ENCODE measurements around the gene SPTBN1. TPM values are rescaled to one million over a fixed set of nuclear protein-coding genes. Genes with fewer than 3 reads are reported as not detected.
A peak's percentile ranks its signal among the peaks of the same experiment; 100 is the strongest.

The SPTBN1 gene
- polyA plus RNA-seq, 4 donors = 27.1 to 195 (median 51.1) TPM

GRCh38 chr2:54613386-54613785, 157.3 kb downstream of the SPTBN1 start:
- DNase-seq = no peak
- H3K36me3 ChIP-seq (ENCODE audit: control insufficient read depth in 3 of 3, insufficient read depth in 2 of 3, low read depth in 1 of 3, low read length in 3 of 3) = peaks cover 10 to 35% (median 11%) of the 10 kb centered on the region in 3 donors
- H3K4me3 ChIP-seq (ENCODE audit: low read depth in 1 of 3, low read length in 3 of 3) = no peak overlapping the region
- 77 to 96% (median 84%) methylated on average over 2 of the region's 2 CpGs for WGBS, 3 donors
- no peak overlapping the region for H3K27ac ChIP-seq (ENCODE audit: low read depth in 1 of 3, low read length in 2 of 3)
- FAIRE-seq = no peak
- H3K4me1 ChIP-seq (ENCODE audit: control insufficient read depth in 3 of 3, insufficient read depth in 2 of 3, low read depth in 1 of 3, low read length in 2 of 3) = peaks cover 0 to 10% (median 9%) of the 10 kb centered on the region in 3 donors
- no peaks in the 10 kb centered on the region for H3K9me3 ChIP-seq (ENCODE audit: control insufficient read depth in 2 of 2, insufficient read depth in 1 of 2, low read depth in 1 of 2, low read length in 1 of 2)
- H3K27me3 ChIP-seq (ENCODE audit: control insufficient read depth in 3 of 3, insufficient read depth in 3 of 3, low read length in 3 of 3) = no peaks in the 10 kb centered on the region

- FAIRE-seq (no peak), DNase-seq (no peak)
- Histone ChIP-seq H3K36me3 (ENCODE audit: control insufficient read depth in 3 of 3, insufficient read depth in 2 of 3, low read depth in 1 of 3, low read length in 3 of 3) (peaks cover 10 to 38% (median 11%) of the 10 kb centered on the region in 3 donors), H3K27ac (ENCODE audit: low read depth in 1 of 3, low read length in 2 of 3) (no peak overlapping the region), H3K4me3 (ENCODE audit: low read depth in 1 of 3, low read length in 3 of 3) (no peak overlapping the region), H3K27me3 (ENCODE audit: control insufficient read depth in 3 of 3, insufficient read depth in 3 of 3, low read length in 3 of 3) (no peaks in the 10 kb centered on the region), H3K9me3 (ENCODE audit: control insufficient read depth in 2 of 2, insufficient read depth in 1 of 2, low read depth in 1 of 2, low read length in 1 of 2) (no peaks in the 10 kb centered on the region), H3K4me1 (ENCODE audit: control insufficient read depth in 3 of 3, insufficient read depth in 2 of 3, low read depth in 1 of 3, low read length in 2 of 3) (peaks cover 0 to 14% (median 10%) of the 10 kb centered on the region in 3 donors)
- 74 to 89% (median 81%) methylated on average over 6 of the region's 6 CpGs for WGBS, 3 donors
These were observed 157.7 kb downstream of the SPTBN1 start for GRCh38 chr2:54613794-54614257.

GRCh38 chr2:54614819-54615218, 158.7 kb downstream of the SPTBN1 start:
- Histone ChIP-seq H3K9me3 (ENCODE audit: control insufficient read depth in 2 of 2, insufficient read depth in 1 of 2, low read depth in 1 of 2, low read length in 1 of 2) (no peaks in the 10 kb centered on the region), H3K36me3 (ENCODE audit: control insufficient read depth in 3 of 3, insufficient read depth in 2 of 3, low read depth in 1 of 3, low read length in 3 of 3) (peaks cover 10 to 42% (median 11%) of the 10 kb centered on the region in 3 donors), H3K4me3 (ENCODE audit: low read depth in 1 of 3, low read length in 3 of 3) (no peak overlapping the region), H3K27me3 (ENCODE audit: control insufficient read depth in 3 of 3, insufficient read depth in 3 of 3, low read length in 3 of 3) (no peaks in the 10 kb centered on the region), H3K27ac (ENCODE audit: low read depth in 1 of 3, low read length in 2 of 3) (no peak overlapping the region), H3K4me1 (ENCODE audit: control insufficient read depth in 3 of 3, insufficient read depth in 2 of 3, low read depth in 1 of 3, low read length in 2 of 3) (peaks cover 0 to 8% (median 3%) of the 10 kb centered on the region in 3 donors)
- DNase-seq (no peak), FAIRE-seq (no peak)

- 86 to 92% (median 90%) methylated on average over 5 of the region's 5 CpGs for WGBS, 3 donors
- H3K4me1 ChIP-seq (ENCODE audit: control insufficient read depth in 3 of 3, insufficient read depth in 2 of 3, low read depth in 1 of 3, low read length in 2 of 3) = peaks cover 0 to 5% (median 0%) of the 10 kb centered on the region in 3 donors
- no peak for FAIRE-seq
- H3K27me3 ChIP-seq (ENCODE audit: control insufficient read depth in 3 of 3, insufficient read depth in 3 of 3, low read length in 3 of 3) = no peaks in the 10 kb centered on the region
- no peak for DNase-seq
- no peak overlapping the region for H3K27ac ChIP-seq (ENCODE audit: low read depth in 1 of 3, low read length in 2 of 3)
- no peaks in the 10 kb centered on the region for H3K9me3 ChIP-seq (ENCODE audit: control insufficient read depth in 2 of 2, insufficient read depth in 1 of 2, low read depth in 1 of 2, low read length in 1 of 2)
- H3K4me3 ChIP-seq (ENCODE audit: low read depth in 1 of 3, low read length in 3 of 3) = no peak overlapping the region
- H3K36me3 ChIP-seq (ENCODE audit: control insufficient read depth in 3 of 3, insufficient read depth in 2 of 3, low read depth in 1 of 3, low read length in 3 of 3) = peaks cover 14 to 47% (median 14%) of the 10 kb centered on the region in 3 donors
These were observed 159.9 kb downstream of the SPTBN1 start for GRCh38 chr2:54615832-54616534.

- no peak overlapping the region for H3K27ac ChIP-seq (ENCODE audit: low read depth in 1 of 3, low read length in 2 of 3)
- no peak overlapping the region for H3K4me3 ChIP-seq (ENCODE audit: low read depth in 1 of 3, low read length in 3 of 3)
- H3K36me3 ChIP-seq (ENCODE audit: control insufficient read depth in 3 of 3, insufficient read depth in 2 of 3, low read depth in 1 of 3, low read length in 3 of 3) = peaks cover 19 to 52% (median 21%) of the 10 kb centered on the region in 3 donors
These were observed 161.3 kb downstream of the SPTBN1 start for GRCh38 chr2:54617409-54617808.

GRCh38 chr2:54618646-54619565, 162.8 kb downstream of the SPTBN1 start:
- peaks cover 23 to 49% (median 24%) of the 10 kb centered on the region in 3 donors for H3K36me3 ChIP-seq (ENCODE audit: control insufficient read depth in 3 of 3, insufficient read depth in 2 of 3, low read depth in 1 of 3, low read length in 3 of 3)
- no peak for FAIRE-seq
- WGBS, 3 donors = 49 to 79% (median 76%) methylated on average over 5 of the region's 5 CpGs

More at GRCh38 chr2:54617409-54617808, 161.3 kb downstream of the SPTBN1 start:
- FAIRE-seq = no peak
- no peak for DNase-seq
- peaks cover 0 to 5% (median 0%) of the 10 kb centered on the region in 3 donors for H3K4me1 ChIP-seq (ENCODE audit: control insufficient read depth in 3 of 3, insufficient read depth in 2 of 3, low read depth in 1 of 3, low read length in 2 of 3)
- 75 to 86% (median 85%) methylated on average over 7 of the region's 7 CpGs for WGBS, 3 donors
- no peaks in the 10 kb centered on the region for H3K27me3 ChIP-seq (ENCODE audit: control insufficient read depth in 3 of 3, insufficient read depth in 3 of 3, low read length in 3 of 3)
- H3K9me3 ChIP-seq (ENCODE audit: control insufficient read depth in 2 of 2, insufficient read depth in 1 of 2, low read depth in 1 of 2, low read length in 1 of 2) = no peaks in the 10 kb centered on the region

GRCh38 chr2:54619660-54620231, 163.6 kb downstream of the SPTBN1 start:
- 88 to 96% (median 92%) methylated on average over 9 of the region's 9 CpGs for WGBS, 3 donors
- no peak overlapping the region for H3K4me3 ChIP-seq (ENCODE audit: low read depth in 1 of 3, low read length in 3 of 3)
- H3K9me3 ChIP-seq (ENCODE audit: control insufficient read depth in 2 of 2, insufficient read depth in 1 of 2, low read depth in 1 of 2, low read length in 1 of 2) = no peaks in the 10 kb centered on the region
- no peak for DNase-seq
- peak overlapping the region in 1 of 3 donors; percentile 58 for H3K27ac ChIP-seq (ENCODE audit: low read depth in 1 of 3, low read length in 2 of 3)
- FAIRE-seq = no peak
- peaks cover 23 to 46% (median 27%) of the 10 kb centered on the region in 3 donors for H3K36me3 ChIP-seq (ENCODE audit: control insufficient read depth in 3 of 3, insufficient read depth in 2 of 3, low read depth in 1 of 3, low read length in 3 of 3)
- no peaks in the 10 kb centered on the region for H3K27me3 ChIP-seq (ENCODE audit: control insufficient read depth in 3 of 3, insufficient read depth in 3 of 3, low read length in 3 of 3)
- peaks cover 0 to 5% (median 0%) of the 10 kb centered on the region in 3 donors for H3K4me1 ChIP-seq (ENCODE audit: control insufficient read depth in 3 of 3, insufficient read depth in 2 of 3, low read depth in 1 of 3, low read length in 2 of 3)

More at GRCh38 chr2:54618646-54619565, 162.8 kb downstream of the SPTBN1 start:
- Histone ChIP-seq H3K9me3 (ENCODE audit: control insufficient read depth in 2 of 2, insufficient read depth in 1 of 2, low read depth in 1 of 2, low read length in 1 of 2) (no peaks in the 10 kb centered on the region), H3K4me3 (ENCODE audit: low read depth in 1 of 3, low read length in 3 of 3) (no peak overlapping the region), H3K4me1 (ENCODE audit: control insufficient read depth in 3 of 3, insufficient read depth in 2 of 3, low read depth in 1 of 3, low read length in 2 of 3) (peaks cover 0 to 5% (median 0%) of the 10 kb centered on the region in 3 donors), H3K27ac (ENCODE audit: low read depth in 1 of 3, low read length in 2 of 3) (peak overlapping the region in 2 of 3 donors; percentile 9 to 70), H3K27me3 (ENCODE audit: control insufficient read depth in 3 of 3, insufficient read depth in 3 of 3, low read length in 3 of 3) (no peaks in the 10 kb centered on the region)
- no peak for DNase-seq

GRCh38 chr2:54620948-54621347, 164.8 kb downstream of the SPTBN1 start:
- H3K4me3 ChIP-seq (ENCODE audit: low read depth in 1 of 3, low read length in 3 of 3) = no peak overlapping the region
- no peaks in the 10 kb centered on the region for H3K9me3 ChIP-seq (ENCODE audit: control insufficient read depth in 2 of 2, insufficient read depth in 1 of 2, low read depth in 1 of 2, low read length in 1 of 2)
- peaks cover 20 to 47% (median 31%) of the 10 kb centered on the region in 3 donors for H3K36me3 ChIP-seq (ENCODE audit: control insufficient read depth in 3 of 3, insufficient read depth in 2 of 3, low read depth in 1 of 3, low read length in 3 of 3)
- peaks cover 0 to 5% (median 0%) of the 10 kb centered on the region in 3 donors for H3K4me1 ChIP-seq (ENCODE audit: control insufficient read depth in 3 of 3, insufficient read depth in 2 of 3, low read depth in 1 of 3, low read length in 2 of 3)
- no peak for FAIRE-seq
- no peaks in the 10 kb centered on the region for H3K27me3 ChIP-seq (ENCODE audit: control insufficient read depth in 3 of 3, insufficient read depth in 3 of 3, low read length in 3 of 3)
- 96 to 100% (median 97%) methylated on average over 5 of the region's 5 CpGs for WGBS, 3 donors
- no peak overlapping the region for H3K27ac ChIP-seq (ENCODE audit: low read depth in 1 of 3, low read length in 2 of 3)
- DNase-seq = no peak

Measured in small intestine (tissue), 7 donors.